HepG2 (cell line): ENCODE results near the gene GPBP1. TPM values are rescaled to one million over a fixed set of nuclear protein-coding genes. Genes with fewer than 3 reads are reported as not detected.
A peak's percentile ranks its signal among the peaks of the same experiment; 100 is the strongest.

Source experiments
- ATM ChIP-seq: fragments of 450-650 bp; IDR thresholded peaks from 2 replicates; pipeline ENCODE4 v1.7.1; 2017; ENCODE audit warnings: mild to moderate bottlenecking, borderline replicate concordance
- CENPT ChIP-seq: sonication (generic); formaldehyde crosslinking; IDR thresholded peaks from 2 replicates; pipeline ENCODE4 v1.8.0; 2022; ENCODE audit warnings: low read depth, mild to moderate bottlenecking, moderate library complexity, missing genetic modification reagents
- CSRNP1 ChIP-seq: sonication (generic); formaldehyde crosslinking; IDR thresholded peaks from 2 replicates; pipeline ENCODE4 v1.8.1; 2023; ENCODE audit warnings: mild to moderate bottlenecking, missing genetic modification reagents
- GATAD1 ChIP-seq: IDR thresholded peaks from 2 replicates; pipeline ENCODE4 v1.6.1; 2016; ENCODE audit warnings: missing genetic modification reagents, missing compliant biosample characterization
- MAFK ChIP-seq, 2 experiments: IDR thresholded peaks in 1 of 2; conservative IDR thresholded peaks in 1 of 2; 2 replicates each; pipeline ENCODE4 v1.6.1; 2011; ENCODE audit warnings: improper control_type of control experiment in 2 of 2, low read length in 2 of 2
- MYPOP ChIP-seq: sonication (generic); formaldehyde crosslinking; IDR thresholded peaks from 2 replicates; pipeline ENCODE4 v1.8.1; 2023; ENCODE audit warnings: mild to moderate bottlenecking, moderate library complexity, missing genetic modification reagents
- NCOR1 ChIP-seq: fragments of 200-600 bp; sonication (generic); IDR thresholded peaks from 2 replicates; pipeline ENCODE4 v1.7.0; 2017; ENCODE audit warnings: antibody characterized with exemption, low read length, borderline replicate concordance
- PAX8 ChIP-seq: sonication (generic); formaldehyde crosslinking; IDR thresholded peaks from 2 replicates; pipeline ENCODE4 v1.8.0; 2022; ENCODE audit warnings: mild to moderate bottlenecking, missing genetic modification reagents, borderline replicate concordance
- PHF21A ChIP-seq: sonication (generic); formaldehyde crosslinking; IDR thresholded peaks from 2 replicates; pipeline ENCODE4 v1.5.0; 2020; ENCODE audit warnings: mild to moderate bottlenecking, missing genetic modification reagents
- TGIF2 ChIP-seq: IDR thresholded peaks from 2 replicates; pipeline ENCODE4 v1.6.1; 2016; ENCODE audit warnings: control low read depth, missing compliant biosample characterization
- ZFP82 ChIP-seq: sonication (generic); formaldehyde crosslinking; IDR thresholded peaks from 2 replicates; pipeline ENCODE4 v1.5.1; 2020; ENCODE audit warnings: mild to moderate bottlenecking, missing genetic modification reagents, borderline replicate concordance
- ZNF225 ChIP-seq: sonication (generic); formaldehyde crosslinking; IDR thresholded peaks from 2 replicates; pipeline ENCODE4 v1.4.0; 2020; ENCODE audit warnings: mild to moderate bottlenecking, missing genetic modification reagents
- ZNF264 ChIP-seq: sonication (generic); formaldehyde crosslinking; IDR thresholded peaks from 2 replicates; pipeline ENCODE4 v1.4.0; 2020; ENCODE audit warnings: missing genetic modification reagents
- ZSCAN29 ChIP-seq: sonication (generic); formaldehyde crosslinking; conservative IDR thresholded peaks from 2 replicates; pipeline ENCODE4 v1.4.0; 2020; ENCODE audit warnings: mild to moderate bottlenecking, missing genetic modification reagents
- polyA plus RNA-seq, 8 experiments: library from polyadenylated mRNA; depleted of rRNA in 3 of 8; stranded (reverse) in 7 of 8; unstranded in 1 of 8; fragments of >200 nt; fragmentation: Illumina TruSeq in 4 of 8; extraction: Trizol in 4 of 8; gene quantifications; 2 replicates each; pipeline versions ENCODE4 v1.2.1 to v1.2.3, GENCODE V29; 2011 to 2016; ENCODE audit warnings: low read depth in 4 of 8, missing spikeins in 1 of 8, mixed read lengths in 1 of 8; ENCODE audit not compliant: insufficient read depth in 1 of 8
- total RNA-seq, 5 experiments: library from RNA; depleted of rRNA; stranded (reverse); fragments of >200 nt; fragmentation: Illumina TruSeq; extraction: Trizol; gene quantifications; 2 replicates each; pipeline ENCODE4 v1.2.3, GENCODE V29; 2016; ENCODE audit warnings: low read depth in 1 of 5
- TF ChIP-seq, protein P1 (sequence below): sonication (generic); formaldehyde crosslinking; IDR thresholded peaks from 2 replicates; pipeline ENCODE4 v1.5.1; 2020; ENCODE audit warnings: mild to moderate bottlenecking, missing genetic modification reagents, borderline replicate concordance
- TF ChIP-seq, protein P2 (sequence below): sonication (generic); formaldehyde crosslinking; IDR thresholded peaks from 2 replicates; pipeline ENCODE4 v1.4.0; 2020; ENCODE audit warnings: mild to moderate bottlenecking, low read depth, missing genetic modification reagents

The GPBP1 gene
- total and polyA plus RNA-seq, 2 of the 13 experiments (the other 11 are each of a cell fraction or from before 2014, with no cell fraction given): 27.1 to 72.2 TPM

- TF ChIP-seq CSRNP1 (CRISPR knock-in tag) (peak; percentile 23), ZFP82 (CRISPR knock-in tag) (peak; percentile 97; the same call in 1 of the 2 replicates), PHF21A (CRISPR knock-in tag) (no peak; the same call in 1 of the 2 replicates), TGIF2 (CRISPR knock-in tag) (peak; percentile 78; the same call in 1 of the 2 replicates), MAFK (conservative IDR thresholded peaks at IDR 0.05 in 1 of 2, IDR thresholded peaks at IDR 0.05 in 1 of 2; ENCODE audit: low read length in 2 of 2) (no peak), PAX8 (no peak), ZNF225 (CRISPR knock-in tag) (no peak; the same call in 1 of the 2 replicates), ATM (no peak), ZSCAN29 (CRISPR knock-in tag) (no peak), CENPT (CRISPR knock-in tag) (peak; percentile 0; the same call in 1 of the 2 replicates), GATAD1 (CRISPR knock-in tag) (peak; percentile 75), NCOR1 (peak; percentile 1; the same call in 1 of the 2 replicates), ZNF264 (peak; percentile 75; the same call in 1 of the 2 replicates), MYPOP (peak; percentile 75; the same call in 1 of the 2 replicates)
- TF ChIP-seq, protein P1, sequence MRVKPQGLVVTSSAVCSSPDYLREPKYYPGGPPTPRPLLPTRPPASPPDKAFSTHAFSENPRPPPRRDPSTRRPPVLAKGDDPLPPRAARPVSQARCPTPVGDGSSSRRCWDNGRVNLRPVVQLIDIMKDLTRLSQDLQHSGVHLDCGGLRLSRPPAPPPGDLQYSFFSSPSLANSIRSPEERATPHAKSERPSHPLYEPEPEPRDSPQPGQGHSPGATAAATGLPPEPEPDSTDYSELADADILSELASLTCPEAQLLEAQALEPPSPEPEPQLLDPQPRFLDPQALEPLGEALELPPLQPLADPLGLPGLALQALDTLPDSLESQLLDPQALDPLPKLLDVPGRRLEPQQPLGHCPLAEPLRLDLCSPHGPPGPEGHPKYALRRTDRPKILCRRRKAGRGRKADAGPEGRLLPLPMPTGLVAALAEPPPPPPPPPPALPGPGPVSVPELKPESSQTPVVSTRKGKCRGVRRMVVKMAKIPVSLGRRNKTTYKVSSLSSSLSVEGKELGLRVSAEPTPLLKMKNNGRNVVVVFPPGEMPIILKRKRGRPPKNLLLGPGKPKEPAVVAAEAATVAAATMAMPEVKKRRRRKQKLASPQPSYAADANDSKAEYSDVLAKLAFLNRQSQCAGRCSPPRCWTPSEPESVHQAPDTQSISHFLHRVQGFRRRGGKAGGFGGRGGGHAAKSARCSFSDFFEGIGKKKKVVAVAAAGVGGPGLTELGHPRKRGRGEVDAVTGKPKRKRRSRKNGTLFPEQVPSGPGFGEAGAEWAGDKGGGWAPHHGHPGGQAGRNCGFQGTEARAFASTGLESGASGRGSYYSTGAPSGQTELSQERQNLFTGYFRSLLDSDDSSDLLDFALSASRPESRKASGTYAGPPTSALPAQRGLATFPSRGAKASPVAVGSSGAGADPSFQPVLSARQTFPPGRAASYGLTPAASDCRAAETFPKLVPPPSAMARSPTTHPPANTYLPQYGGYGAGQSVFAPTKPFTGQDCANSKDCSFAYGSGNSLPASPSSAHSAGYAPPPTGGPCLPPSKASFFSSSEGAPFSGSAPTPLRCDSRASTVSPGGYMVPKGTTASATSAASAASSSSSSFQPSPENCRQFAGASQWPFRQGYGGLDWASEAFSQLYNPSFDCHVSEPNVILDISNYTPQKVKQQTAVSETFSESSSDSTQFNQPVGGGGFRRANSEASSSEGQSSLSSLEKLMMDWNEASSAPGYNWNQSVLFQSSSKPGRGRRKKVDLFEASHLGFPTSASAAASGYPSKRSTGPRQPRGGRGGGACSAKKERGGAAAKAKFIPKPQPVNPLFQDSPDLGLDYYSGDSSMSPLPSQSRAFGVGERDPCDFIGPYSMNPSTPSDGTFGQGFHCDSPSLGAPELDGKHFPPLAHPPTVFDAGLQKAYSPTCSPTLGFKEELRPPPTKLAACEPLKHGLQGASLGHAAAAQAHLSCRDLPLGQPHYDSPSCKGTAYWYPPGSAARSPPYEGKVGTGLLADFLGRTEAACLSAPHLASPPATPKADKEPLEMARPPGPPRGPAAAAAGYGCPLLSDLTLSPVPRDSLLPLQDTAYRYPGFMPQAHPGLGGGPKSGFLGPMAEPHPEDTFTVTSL (CRISPR knock-in tag): peak; percentile 31; the same call in 1 of the 2 replicates
- TF ChIP-seq, protein P2, sequence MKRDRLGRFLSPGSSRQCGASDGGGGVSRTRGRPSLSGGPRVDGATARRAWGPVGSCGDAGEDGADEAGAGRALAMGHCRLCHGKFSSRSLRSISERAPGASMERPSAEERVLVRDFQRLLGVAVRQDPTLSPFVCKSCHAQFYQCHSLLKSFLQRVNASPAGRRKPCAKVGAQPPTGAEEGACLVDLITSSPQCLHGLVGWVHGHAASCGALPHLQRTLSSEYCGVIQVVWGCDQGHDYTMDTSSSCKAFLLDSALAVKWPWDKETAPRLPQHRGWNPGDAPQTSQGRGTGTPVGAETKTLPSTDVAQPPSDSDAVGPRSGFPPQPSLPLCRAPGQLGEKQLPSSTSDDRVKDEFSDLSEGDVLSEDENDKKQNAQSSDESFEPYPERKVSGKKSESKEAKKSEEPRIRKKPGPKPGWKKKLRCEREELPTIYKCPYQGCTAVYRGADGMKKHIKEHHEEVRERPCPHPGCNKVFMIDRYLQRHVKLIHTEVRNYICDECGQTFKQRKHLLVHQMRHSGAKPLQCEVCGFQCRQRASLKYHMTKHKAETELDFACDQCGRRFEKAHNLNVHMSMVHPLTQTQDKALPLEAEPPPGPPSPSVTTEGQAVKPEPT: 0 out of 2 replicates have a peak, but pooled peaks have one; percentile 25
Observed at GRCh38 chr5:57173319-57174127, at the start of gene GPBP1 (continued).
